ENCODE data around the gene LMNA.

Gene LMNA

GRCh38 chr1:156081917-156082308 lies 32.6 kb upstream of the LMNA start:
- DNase-seq (ENCODE audit: low read depth in 3 of 3, low spot score in 1 of 3): no peak

DNA sequence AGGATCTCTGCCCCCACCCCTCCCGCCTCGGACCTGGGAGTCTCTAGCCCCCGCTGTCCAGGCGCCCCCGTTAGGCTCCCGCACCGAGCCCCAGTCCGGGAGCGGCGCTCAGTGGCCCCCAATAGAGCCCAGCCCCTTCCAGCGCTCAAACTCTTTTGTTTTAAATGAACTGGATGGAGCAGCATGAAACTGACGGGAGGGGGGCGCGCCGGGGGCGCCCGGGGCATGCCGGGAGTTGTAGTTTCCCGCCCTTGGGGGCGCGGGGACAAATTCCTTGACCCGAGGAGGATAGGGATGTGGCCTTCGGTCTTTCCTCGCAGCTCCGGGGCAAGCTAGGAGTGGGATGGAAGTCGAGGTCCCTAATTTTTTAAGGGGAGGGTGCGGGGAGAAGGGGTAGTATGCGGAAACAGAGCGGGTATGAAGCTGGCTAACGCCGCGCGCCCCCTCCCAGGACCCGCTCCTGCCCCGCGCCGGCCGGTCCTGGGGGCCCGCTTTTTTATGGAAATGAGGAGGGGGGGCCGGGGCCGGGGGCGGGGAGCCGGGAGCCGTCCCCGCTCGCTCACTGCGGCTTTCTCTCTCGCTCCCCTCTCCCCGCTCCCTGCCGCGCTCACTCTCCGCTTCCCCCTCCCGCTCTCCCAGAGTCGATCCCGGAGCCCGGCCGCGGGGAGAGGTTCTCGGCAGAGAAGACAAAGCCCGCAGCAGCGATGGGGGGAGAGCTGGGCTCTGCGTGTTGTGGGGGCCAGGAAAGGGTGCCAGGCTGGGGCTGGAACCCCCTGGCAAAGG lies 32.0 kb upstream of the LMNA start, which contains the start of gene MEX3A:
TSS of gene MEX3A (minus strand) at position 157 of the 783 bp plus-strand sequence. CDS start 467 bp downstream, outside the sequence.
- peak in 1 of 3 donors; percentile 56 for DNase-seq (ENCODE audit: low read depth in 3 of 3, low spot score in 1 of 3)

GRCh38 chr1:156083800-156084790 lies 30.4 kb upstream of the LMNA start:
- DNase-seq (ENCODE audit: low read depth in 3 of 3, low spot score in 1 of 3): no peak

- DNase-seq (ENCODE audit: low read depth in 3 of 3, low spot score in 1 of 3): no peak
These were observed 28.3 kb upstream of the LMNA start for GRCh38 chr1:156086256-156086662.

GRCh38 chr1:156089704-156090103 lies 24.8 kb upstream of the LMNA start:
- DNase-seq (ENCODE audit: low read depth in 3 of 3, low spot score in 1 of 3): no peak

GRCh38 chr1:156090138-156090839 lies 24.2 kb upstream of the LMNA start:
- DNase-seq (ENCODE audit: low read depth in 3 of 3, low spot score in 1 of 3): no peak

DNA sequence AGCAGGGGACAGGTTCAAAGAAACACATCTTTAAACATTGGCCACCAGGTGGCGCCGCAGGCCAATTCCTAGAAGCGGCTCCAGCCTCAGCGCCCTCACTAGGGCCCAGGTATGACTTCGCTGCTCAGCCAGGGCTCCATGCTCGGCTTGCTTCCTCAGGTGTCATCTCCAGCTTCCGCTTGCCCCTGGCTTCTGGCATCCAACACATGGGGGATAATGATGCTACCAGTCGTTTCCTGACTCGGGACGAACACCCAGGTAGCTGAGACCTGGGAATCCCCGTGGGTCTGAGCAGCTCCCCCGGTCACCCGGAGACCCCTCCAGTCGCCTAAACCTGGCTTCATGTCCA lies 23.7 kb upstream of the LMNA start:
- DNase-seq (ENCODE audit: low read depth in 3 of 3, low spot score in 1 of 3): peak; percentile 79 to 85 (median 83)

DNA sequence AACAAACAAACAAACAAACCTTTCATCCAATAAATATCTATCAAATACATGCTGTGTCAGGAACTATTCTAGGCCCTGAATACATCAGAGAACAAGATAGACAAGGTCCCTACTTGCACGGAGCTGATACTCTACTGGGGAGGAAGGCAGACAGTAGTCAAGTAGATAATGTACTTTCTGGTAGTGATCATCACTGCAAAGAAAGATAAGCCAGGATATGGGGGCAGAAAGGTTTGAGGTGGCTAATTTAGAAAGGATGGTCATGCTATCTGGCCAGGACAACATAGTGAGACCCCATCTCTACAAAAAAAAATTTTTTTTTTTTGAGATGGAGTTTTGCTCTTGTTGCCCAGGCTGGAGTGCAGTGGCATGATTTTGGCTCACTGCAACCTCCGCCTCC lies 22.9 kb upstream of the LMNA start:
- no peak for DNase-seq (ENCODE audit: low read depth in 3 of 3, low spot score in 1 of 3)

GRCh38 chr1:156095906-156096508 lies 18.5 kb upstream of the LMNA start:
- DNase-seq (ENCODE audit: low read depth in 3 of 3, low spot score in 1 of 3): no peak

DNA sequence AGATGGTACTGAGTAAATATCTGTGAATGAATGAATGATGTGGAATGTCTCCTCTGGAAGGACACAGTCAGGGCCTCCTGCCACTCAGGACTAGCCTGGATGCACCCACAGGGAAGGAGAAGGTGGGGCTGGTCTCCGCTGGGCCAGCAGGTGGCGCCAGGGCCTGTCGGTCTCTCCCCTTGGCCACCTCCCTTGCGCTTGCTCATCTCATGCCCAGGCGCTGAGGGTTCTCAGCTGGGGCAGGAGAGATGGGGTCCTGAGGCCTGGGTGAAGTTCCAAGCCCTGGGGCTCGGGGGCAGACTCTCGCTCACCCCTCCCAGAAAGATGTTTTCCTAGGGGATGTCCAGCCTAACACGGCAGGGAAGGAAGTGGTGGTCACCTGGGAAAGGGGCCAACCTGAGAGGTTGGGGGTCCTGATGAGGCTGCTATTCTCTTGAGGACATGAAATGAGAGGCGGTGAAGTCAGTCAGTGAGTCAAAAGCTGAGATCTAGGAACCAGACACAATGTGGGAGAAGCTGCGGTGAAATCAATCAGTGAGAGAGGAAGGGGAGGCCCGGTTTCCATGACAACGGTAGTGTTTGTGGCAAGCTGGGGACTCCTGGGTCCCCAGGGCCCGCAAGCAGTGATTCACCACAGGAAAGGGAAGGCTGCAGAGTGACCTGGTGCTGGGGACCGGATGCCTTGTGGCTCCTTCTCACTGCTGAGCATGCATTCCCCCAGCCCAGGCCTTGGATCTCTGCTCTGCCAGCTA lies 17.7 kb upstream of the LMNA start:
- peak; percentile 76 to 83 (median 78) for DNase-seq (ENCODE audit: low read depth in 3 of 3, low spot score in 1 of 3)

- peak in 1 of 3 donors; percentile 31 for DNase-seq (ENCODE audit: low read depth in 3 of 3, low spot score in 1 of 3)
These were observed 16.9 kb upstream of the LMNA start for GRCh38 chr1:156097499-156098178.

- DNase-seq (ENCODE audit: low read depth in 3 of 3, low spot score in 1 of 3): no peak
These were observed 15.7 kb upstream of the LMNA start for GRCh38 chr1:156098784-156099183.

GRCh38 chr1:156099282-156099681 lies 15.2 kb upstream of the LMNA start:
- DNase-seq (ENCODE audit: low read depth in 3 of 3, low spot score in 1 of 3): no peak

DNA sequence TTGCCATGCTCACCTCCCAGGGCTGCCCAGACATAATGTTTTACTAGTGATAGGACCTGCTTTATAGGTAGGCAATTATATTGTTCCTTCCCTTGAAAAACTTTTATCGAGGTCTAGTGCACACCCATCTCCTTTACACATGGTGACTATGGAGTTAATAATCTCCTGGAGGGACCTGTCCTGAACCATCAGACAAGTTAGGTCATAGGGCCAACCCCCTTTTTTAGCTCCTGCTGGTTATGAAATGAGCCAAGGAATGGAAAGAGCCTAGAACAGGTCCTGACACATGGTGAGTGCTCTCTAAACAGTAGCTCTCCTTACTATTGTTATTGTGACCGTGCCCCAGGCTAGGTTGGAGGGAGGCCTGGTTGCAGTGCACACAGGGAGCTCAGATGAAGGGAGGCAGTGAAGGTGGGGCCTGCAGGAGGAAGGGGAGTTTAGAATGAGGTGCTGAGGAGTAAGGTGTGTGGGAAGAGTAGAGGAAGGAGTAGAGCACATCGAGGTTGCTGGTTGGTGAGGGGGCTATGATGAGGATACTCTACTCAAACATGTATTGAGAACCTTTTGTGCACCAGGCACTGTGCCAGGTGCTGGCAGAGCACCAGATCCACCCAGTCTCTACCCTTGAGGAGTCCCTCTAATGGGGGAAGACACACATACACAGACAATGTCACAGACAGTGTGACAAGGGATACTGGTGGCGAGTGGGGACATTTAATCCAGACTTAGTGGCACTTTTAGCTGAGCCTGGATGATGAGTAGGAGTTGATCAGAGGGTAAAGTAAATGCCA lies 14.1 kb upstream of the LMNA start:
- no peak for DNase-seq (ENCODE audit: low read depth in 3 of 3, low spot score in 1 of 3)

DNA sequence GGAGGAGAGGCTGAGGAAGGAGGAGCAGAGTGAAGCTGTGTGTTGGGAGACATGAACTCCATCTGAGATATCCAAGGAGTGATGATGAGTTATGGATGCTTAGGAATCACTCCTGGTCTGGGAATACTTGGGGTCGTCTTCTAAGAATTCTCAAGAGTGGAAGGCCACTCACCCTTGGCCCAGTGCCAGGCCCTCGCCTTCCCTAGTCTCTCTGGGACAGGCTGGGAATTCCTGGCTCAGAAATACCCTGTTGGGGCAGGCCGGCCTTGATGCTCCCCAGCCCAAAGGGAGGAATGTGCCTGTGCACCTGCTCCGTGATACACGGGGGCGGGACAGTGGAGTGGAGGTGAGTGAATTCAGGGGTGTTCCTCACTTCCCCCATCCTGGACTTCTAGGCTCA lies 12.6 kb upstream of the LMNA start:
- DNase-seq (ENCODE audit: low read depth in 3 of 3, low spot score in 1 of 3): no peak

GRCh38 chr1:156102633-156103511 lies 11.6 kb upstream of the LMNA start:
- DNase-seq (ENCODE audit: low read depth in 3 of 3, low spot score in 1 of 3): no peak

GRCh38 chr1:156103521-156103947 lies 11.0 kb upstream of the LMNA start:
- no peak for DNase-seq (ENCODE audit: low read depth in 3 of 3, low spot score in 1 of 3)
